GM21619 (cell line): ENCODE data around the gene PNPLA7.
A peak's percentile ranks its signal among the peaks of the same experiment; 100 is the strongest.
"Not testable (repeated sequence)": the region's sequence is repeated elsewhere in the genome, so short reads cannot be mapped to it uniquely, and the experiment has no call there.

ENCODE experiments used
- ATAC-seq: cut with Tn5 transposase; IDR thresholded peaks from one replicate; pipeline ENCODE4 v1.9.1; 2021; ENCODE audit not compliant: unreplicated experiment

Gene PNPLA7

GRCh38 chr9:137423514-137424291 lies 126.5 kb downstream of the PNPLA7 start:
- peak; percentile 16 for ATAC-seq

- ATAC-seq: peak; percentile 71
Observed at GRCh38 chr9:137422604-137423513, 127.3 kb downstream of the PNPLA7 start, which contains the start of the genes EXD3 and NOXA1. EXD3 (minus strand) TSS chr9:137423162; CDS start chr9:137395357, 27,805 bp downstream. NOXA1 (plus strand) TSS chr9:137423393; CDS start chr9:137423530, 137 bp downstream.

- no peak for ATAC-seq
Observed at GRCh38 chr9:137421838-137422603, 128.2 kb downstream of the PNPLA7 start.

GRCh38 chr9:137417161-137418021 lies 132.8 kb downstream of the PNPLA7 start:
- ATAC-seq: no peak

- ATAC-seq: no peak
Observed at GRCh38 chr9:137416563-137417151, 133.5 kb downstream of the PNPLA7 start.

- ATAC-seq: no peak
Observed at GRCh38 chr9:137416006-137416562, 134.1 kb downstream of the PNPLA7 start.

- ATAC-seq: no peak
Observed at GRCh38 chr9:137415451-137415850, 134.8 kb downstream of the PNPLA7 start.

- no peak for ATAC-seq
Observed at GRCh38 chr9:137412431-137412830, 137.8 kb downstream of the PNPLA7 start.

GRCh38 chr9:137411645-137412380 lies 138.4 kb downstream of the PNPLA7 start:
- ATAC-seq: no peak

- no peak for ATAC-seq
Observed at GRCh38 chr9:137411260-137411644, 138.9 kb downstream of the PNPLA7 start.

- no peak for ATAC-seq
Observed at GRCh38 chr9:137410891-137411249, 139.3 kb downstream of the PNPLA7 start.

GRCh38 chr9:137410236-137410890 lies 139.8 kb downstream of the PNPLA7 start:
- not testable (repeated sequence) for ATAC-seq
